GM12875 (cell line): ENCODE data around the gene MINK1.

Experiments used
- H3K4me3 ChIP-seq: one replicate; pipeline ENCODE4 v1.5.1; 2011; ENCODE audit warnings: low read depth, low read length, control low read depth
- TF ChIP-seq, protein P1 (sequence below): IDR thresholded peaks from 2 replicates; pipeline ENCODE4 v1.5.1; 2011; ENCODE audit warnings: low read depth, mild to moderate bottlenecking, control low read depth, inconsistent platforms, low read length, moderate library complexity, borderline replicate concordance; ENCODE audit not compliant: insufficient read depth

Gene MINK1

DNA sequence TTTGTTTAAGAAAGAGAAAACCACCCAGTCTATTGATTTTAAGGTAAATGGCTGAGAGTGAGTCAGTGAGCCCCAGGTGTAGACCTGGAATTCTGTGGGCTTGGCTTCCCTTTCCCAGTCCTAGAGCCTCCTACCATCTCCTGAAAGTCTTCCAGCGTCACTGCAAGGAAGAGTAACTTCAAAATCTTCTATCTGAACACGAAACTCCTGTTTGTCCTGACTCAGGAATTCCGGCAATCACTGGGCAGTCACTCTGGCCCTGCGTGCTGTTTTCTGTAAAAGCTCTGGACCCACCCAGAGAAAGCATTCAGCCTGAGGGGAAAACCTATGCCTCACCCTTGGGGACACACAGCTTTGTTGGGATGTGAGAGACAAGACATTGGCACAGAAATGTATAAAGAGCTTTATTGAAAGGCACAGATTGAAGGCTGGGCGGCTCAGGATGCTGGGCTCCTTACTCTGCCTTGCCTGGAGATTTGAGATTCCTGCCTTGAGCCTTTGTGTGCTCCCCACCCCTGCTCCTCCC, 15.9 kb downstream of the MINK1 start:
- TF ChIP-seq, protein P1, sequence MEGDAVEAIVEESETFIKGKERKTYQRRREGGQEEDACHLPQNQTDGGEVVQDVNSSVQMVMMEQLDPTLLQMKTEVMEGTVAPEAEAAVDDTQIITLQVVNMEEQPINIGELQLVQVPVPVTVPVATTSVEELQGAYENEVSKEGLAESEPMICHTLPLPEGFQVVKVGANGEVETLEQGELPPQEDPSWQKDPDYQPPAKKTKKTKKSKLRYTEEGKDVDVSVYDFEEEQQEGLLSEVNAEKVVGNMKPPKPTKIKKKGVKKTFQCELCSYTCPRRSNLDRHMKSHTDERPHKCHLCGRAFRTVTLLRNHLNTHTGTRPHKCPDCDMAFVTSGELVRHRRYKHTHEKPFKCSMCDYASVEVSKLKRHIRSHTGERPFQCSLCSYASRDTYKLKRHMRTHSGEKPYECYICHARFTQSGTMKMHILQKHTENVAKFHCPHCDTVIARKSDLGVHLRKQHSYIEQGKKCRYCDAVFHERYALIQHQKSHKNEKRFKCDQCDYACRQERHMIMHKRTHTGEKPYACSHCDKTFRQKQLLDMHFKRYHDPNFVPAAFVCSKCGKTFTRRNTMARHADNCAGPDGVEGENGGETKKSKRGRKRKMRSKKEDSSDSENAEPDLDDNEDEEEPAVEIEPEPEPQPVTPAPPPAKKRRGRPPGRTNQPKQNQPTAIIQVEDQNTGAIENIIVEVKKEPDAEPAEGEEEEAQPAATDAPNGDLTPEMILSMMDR = no peak
- no peak overlapping the region for H3K4me3 ChIP-seq

DNA sequence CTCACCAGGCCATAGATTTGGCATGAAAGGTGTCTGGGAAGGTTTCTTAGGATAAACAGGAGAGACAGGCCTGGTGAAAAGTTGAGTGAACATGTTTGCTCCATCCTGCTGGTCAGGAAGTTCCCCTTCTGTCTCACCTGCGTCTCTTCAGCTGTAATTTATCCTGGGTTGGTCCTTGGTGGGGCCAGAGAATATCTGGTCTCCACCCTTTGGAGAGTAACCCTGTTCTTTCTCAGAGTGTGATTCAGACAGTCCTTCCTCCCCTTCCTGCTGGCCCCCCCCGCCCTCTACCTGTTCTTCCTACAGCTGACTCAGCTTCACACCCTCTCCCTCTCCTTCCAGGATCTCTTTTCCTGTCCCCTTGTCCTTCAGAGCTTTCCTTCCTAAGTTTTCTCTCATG, 17.1 kb downstream of the MINK1 start:
- TF ChIP-seq, protein P1 = no peak
- H3K4me3 ChIP-seq = no peak overlapping the region

DNA sequence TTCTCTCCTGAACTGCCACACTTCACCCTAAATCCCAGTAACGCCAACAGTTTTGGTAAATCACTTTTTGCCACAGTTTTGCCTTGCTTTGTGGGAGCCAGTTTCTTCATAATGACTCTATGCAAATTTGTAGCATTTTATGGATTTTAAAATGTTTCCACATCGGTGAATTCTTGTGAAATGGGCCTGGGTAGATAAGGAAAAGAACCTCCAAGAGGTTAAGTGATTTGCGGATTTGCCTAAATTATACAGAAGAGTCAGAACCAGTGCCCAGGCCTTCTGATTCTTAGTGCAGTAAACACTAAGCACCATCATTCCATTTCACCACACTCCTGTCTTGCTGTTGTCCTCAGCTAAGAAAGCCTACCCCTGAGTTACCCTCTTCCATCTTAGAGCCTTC, 17.9 kb downstream of the MINK1 start:
- H3K4me3 ChIP-seq = no peak overlapping the region
- TF ChIP-seq, protein P1 = no peak

DNA sequence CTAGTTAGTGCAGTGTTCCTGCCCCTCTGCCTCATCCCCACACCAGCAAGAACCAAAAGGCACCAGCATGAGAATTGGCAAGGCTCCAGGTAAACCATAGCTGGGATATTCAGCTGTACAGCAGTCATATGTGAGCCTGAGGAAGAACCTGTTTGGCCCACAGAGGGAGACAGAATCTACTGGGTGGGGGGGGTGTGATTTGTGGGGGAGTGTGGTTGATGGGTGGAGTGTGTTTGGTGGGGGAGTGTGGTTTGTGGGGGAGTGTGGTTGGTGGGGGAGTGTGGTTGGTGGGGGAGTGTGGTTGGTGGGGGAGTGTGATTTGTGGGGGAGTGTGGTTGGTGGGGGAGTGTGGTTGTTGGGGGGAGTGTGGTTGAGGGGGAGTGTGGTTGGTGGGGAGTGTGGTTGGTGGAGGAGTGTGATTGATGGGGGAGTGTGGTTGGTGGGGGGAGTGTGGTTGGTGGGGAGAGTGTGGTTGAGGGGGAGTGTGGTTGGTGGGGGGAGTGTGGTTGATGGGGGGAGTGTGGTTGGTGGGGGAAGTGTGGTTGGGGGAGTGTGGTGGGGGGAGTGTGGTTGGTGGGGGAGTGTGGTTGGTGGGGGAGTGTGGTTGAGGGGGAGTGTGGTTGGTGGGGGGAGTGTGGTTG, 19.5 kb downstream of the MINK1 start:
- no peak overlapping the region for H3K4me3 ChIP-seq
- TF ChIP-seq, protein P1 = no peak

DNA sequence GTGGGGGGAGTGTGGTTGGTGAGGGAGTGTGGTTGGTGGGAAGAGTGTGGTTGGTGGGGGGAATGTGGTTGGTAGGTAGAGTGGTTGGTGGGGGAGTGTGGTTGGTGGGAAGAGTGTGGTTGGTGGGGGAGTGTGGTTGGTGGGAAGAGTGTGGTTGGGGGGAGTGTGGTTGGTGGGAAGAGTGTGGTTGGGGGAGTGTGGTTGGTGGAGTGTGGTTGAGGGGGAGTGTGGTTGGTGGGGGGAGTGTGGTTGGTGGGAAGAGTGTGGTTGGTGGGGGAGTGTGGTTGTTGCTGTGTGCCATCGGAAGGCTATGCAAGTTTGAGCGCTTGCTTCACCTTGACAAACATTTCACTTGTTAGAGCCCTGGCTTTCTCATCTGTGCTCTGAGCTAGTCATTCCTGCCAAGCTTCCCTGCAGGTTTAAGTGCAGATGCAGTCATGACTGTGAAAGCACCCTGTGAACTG, 20.1 kb downstream of the MINK1 start:
- TF ChIP-seq, protein P1 = no peak

DNA sequence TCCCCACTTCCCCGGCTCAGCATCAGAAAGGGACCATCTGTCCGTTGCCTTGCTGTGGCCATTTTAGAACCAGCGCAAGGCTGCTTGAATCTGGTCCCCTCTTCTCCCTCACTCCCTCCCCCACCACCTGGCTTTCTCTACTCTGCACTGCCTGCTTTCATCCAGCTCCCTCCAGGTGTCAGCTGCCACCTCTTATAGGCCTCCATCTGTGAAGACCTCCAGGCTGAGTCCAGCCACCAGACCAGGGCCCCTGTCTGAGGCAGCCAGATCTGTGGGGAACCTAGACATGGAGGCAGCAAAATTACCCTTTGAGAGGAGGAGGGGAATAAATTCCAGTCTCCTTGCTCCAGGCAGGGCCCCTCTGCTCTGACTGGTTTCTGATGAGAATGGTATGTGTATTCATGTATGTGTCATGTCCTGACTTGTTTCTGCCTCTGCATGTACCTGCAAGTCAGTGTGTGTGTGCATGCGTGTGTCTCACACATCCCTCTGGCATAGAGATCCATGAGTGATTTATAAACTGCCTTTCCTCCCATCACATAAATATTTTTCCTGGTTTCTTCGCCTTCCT, 21.1 kb downstream of the MINK1 start:
- TF ChIP-seq, protein P1 = no peak
- H3K4me3 ChIP-seq = no peak overlapping the region

More for the DNA sequence above, 20.1 kb downstream of the MINK1 start:
- no peak overlapping the region for H3K4me3 ChIP-seq

DNA sequence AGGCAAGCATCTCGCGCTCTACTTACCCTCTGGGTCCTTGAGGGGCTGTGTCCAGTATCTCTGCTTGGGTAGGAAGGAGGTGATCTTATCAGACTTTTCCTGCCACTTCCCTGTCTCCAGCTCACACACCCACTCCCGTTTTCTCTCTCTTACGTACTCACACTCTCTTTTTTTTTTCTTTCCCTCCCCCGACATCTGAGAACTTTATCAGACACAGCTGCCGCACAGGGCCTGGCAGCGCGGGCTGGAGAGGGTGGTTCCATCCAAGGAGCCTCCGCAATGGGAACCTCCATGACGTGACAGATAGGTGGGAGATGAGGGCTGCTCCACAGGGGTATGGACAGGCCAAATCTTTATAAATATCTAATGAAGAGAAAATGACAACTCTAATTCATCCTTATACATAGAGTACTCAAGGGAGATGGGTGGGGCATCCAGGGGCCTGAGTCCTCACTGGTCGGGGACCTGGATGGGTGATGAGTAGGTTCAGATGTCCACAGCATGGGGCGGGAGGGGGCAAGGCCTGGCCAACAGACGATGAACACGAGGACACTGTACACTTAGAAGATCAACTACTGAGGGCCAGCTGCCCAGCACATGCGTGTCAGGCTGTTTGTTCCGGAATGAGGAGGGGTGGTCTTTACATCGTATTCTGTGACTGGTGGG, 23.3 kb downstream of the MINK1 start:
- TF ChIP-seq, protein P1 = no peak
- no peak overlapping the region for H3K4me3 ChIP-seq
